Esophagus muscularis mucosa (tissue), 4 donors: ENCODE results near the gene SUGT1. TPM values are rescaled to one million over a fixed set of nuclear protein-coding genes. Genes with fewer than 3 reads are reported as not detected.

Experiments
- DNase-seq: peaks from one replicate; pipeline ENCODE4 v3.0.0-alpha.2; 2017; ENCODE audit errors: extremely low spot score
- H3K27ac ChIP-seq, 4 donors: fragments of 200-600 bp; sonication (generic); replicated peaks in 1 of 4; 1 replicate in 3 of 4; 2 replicates in 1 of 4; pipeline ENCODE4 v1.5.1; 2016 to 2019; ENCODE audit warnings: mild to moderate bottlenecking in 1 of 4
- H3K27me3 ChIP-seq, 4 donors: fragments of 200-600 bp; sonication (generic); one replicate each; pipeline versions ENCODE4 v1.5.1 to v1.6.0; 2016 to 2019
- H3K36me3 ChIP-seq, 4 donors: fragments of 200-600 bp; sonication (generic); one replicate each; pipeline ENCODE4 v1.5.1; 2016 to 2019
- H3K4me1 ChIP-seq, 4 donors: fragments of 200-600 bp; sonication (generic); one replicate each; pipeline ENCODE4 v1.5.1; 2016 to 2019
- H3K4me3 ChIP-seq, 4 donors: fragments of 200-600 bp; sonication (generic); 1 replicate in 2 of 4; 2 replicates in 2 of 4; pipeline ENCODE4 v1.5.1; 2016 to 2019; ENCODE audit warnings: mild to moderate bottlenecking in 4 of 4, moderate library complexity in 1 of 4
- H3K9me3 ChIP-seq, 4 donors: fragments of 200-600 bp; sonication (generic); 1 replicate in 3 of 4; 2 replicates in 1 of 4; pipeline ENCODE4 v1.5.1; 2016 to 2019
- EP300 ChIP-seq: sonication (generic); formaldehyde crosslinking; IDR thresholded peaks from one replicate; pipeline ENCODE4 v1.6.1; 2017; ENCODE audit warnings: antibody characterized with exemption
- POLR2A ChIP-seq: fragments of 450-650 bp; IDR thresholded peaks from one replicate; pipeline ENCODE4 v1.6.1; 2017; ENCODE audit warnings: antibody characterized with exemption, moderate library complexity, mild to moderate bottlenecking, low read depth
- POLR2AphosphoS5 ChIP-seq, 2 donors: sonication (generic); formaldehyde crosslinking; IDR thresholded peaks; one replicate each; pipeline ENCODE4 v1.6.1; 2017; ENCODE audit warnings: antibody characterized with exemption in 2 of 2
- WGBS: methylation state at CpG from one replicate; pipeline ENCODE4 v1.1.5; 2018; 5-methylcytosine and 5-hydroxymethylcytosine counted together
- intact Hi-C: fragments of 100-400 bp; cut with DNase I; formaldehyde crosslinking; loops from one replicate; pipeline ENCODE4 v1.15.1; 2023
- total RNA-seq, 4 donors: library from RNA; depleted of rRNA; stranded (reverse); fragments of >200 nt; gene quantifications; one replicate each; pipeline versions ENCODE4 v1.1.0 to v1.2.1, GENCODE V29; 2016
- TF ChIP-seq, protein P1 (sequence below), 3 experiments: fragments of 200-600 bp in 2 of 3; fragments of 450-650 bp in 1 of 3; sonication (generic) in 2 of 3; IDR thresholded peaks; one replicate each; pipeline ENCODE4 v1.5.1; 2017 to 2019; ENCODE audit warnings: antibody characterized with exemption in 3 of 3, mild to moderate bottlenecking in 2 of 3, moderate library complexity in 1 of 3

The SUGT1 gene
- total RNA-seq, 4 donors from 2014 or later: 28.3 to 41.7 (median 33.3) TPM

GRCh38 chr13:52725302-52725701 lies 72.7 kb downstream of the SUGT1 start:
- no peak overlapping the region for H3K4me3 ChIP-seq
- no peak for DNase-seq
- no peaks in the 10 kb centered on the region for H3K4me1 ChIP-seq
- WGBS: 80% methylated on average over 1 of the region's 1 CpG
- H3K36me3 ChIP-seq: peaks cover 0 to 5% (median 0%) of the 10 kb centered on the region in 4 donors
- no peak for TF ChIP-seq EP300
- H3K27me3 ChIP-seq: peaks cover 0 to 3% (median 0%) of the 10 kb centered on the region in 4 donors
- intact Hi-C loops: no loop called here
- no peak overlapping the region for H3K27ac ChIP-seq
- H3K9me3 ChIP-seq: no peaks in the 10 kb centered on the region

GRCh38 chr13:52726258-52726657 lies 73.6 kb downstream of the SUGT1 start:
- WGBS: 86% methylated on average over 2 of the region's 2 CpGs
- intact Hi-C loops: no loop called here

GRCh38 chr13:52734075-52734623 lies 81.5 kb downstream of the SUGT1 start:
- Histone ChIP-seq H3K9me3 (no peaks in the 10 kb centered on the region), H3K27me3 (peaks cover 4 to 34% (median 15%) of the 10 kb centered on the region in 4 donors), H3K27ac (no peak overlapping the region), H3K4me3 (no peak overlapping the region), H3K4me1 (peaks cover 4 to 11% (median 8%) of the 10 kb centered on the region in 4 donors), H3K36me3 (no peaks in the 10 kb centered on the region)
- 87% methylated on average over 4 of the region's 4 CpGs for WGBS
- no peak for DNase-seq
- TF ChIP-seq POLR2A (no peak), POLR2AphosphoS5 (IDR thresholded peaks at IDR 0.05) (no peak), EP300 (no peak)
- TF ChIP-seq, protein P1, sequence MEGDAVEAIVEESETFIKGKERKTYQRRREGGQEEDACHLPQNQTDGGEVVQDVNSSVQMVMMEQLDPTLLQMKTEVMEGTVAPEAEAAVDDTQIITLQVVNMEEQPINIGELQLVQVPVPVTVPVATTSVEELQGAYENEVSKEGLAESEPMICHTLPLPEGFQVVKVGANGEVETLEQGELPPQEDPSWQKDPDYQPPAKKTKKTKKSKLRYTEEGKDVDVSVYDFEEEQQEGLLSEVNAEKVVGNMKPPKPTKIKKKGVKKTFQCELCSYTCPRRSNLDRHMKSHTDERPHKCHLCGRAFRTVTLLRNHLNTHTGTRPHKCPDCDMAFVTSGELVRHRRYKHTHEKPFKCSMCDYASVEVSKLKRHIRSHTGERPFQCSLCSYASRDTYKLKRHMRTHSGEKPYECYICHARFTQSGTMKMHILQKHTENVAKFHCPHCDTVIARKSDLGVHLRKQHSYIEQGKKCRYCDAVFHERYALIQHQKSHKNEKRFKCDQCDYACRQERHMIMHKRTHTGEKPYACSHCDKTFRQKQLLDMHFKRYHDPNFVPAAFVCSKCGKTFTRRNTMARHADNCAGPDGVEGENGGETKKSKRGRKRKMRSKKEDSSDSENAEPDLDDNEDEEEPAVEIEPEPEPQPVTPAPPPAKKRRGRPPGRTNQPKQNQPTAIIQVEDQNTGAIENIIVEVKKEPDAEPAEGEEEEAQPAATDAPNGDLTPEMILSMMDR (IDR thresholded peaks at IDR 0.05): no peak
- intact Hi-C loops: no loop called here

More at GRCh38 chr13:52726258-52726657, 73.6 kb downstream of the SUGT1 start:
- peaks cover 0 to 3% (median 0%) of the 10 kb centered on the region in 4 donors for H3K27me3 ChIP-seq
- DNase-seq: no peak
- no peak overlapping the region for H3K27ac ChIP-seq
- H3K4me3 ChIP-seq: no peak overlapping the region
- no peaks in the 10 kb centered on the region for H3K36me3 ChIP-seq
- no peaks in the 10 kb centered on the region for H3K9me3 ChIP-seq
- no peaks in the 10 kb centered on the region for H3K4me1 ChIP-seq
- TF ChIP-seq, protein P1 (IDR thresholded peaks at IDR 0.05): no peak
- TF ChIP-seq EP300: no peak
- no peak for TF ChIP-seq POLR2AphosphoS5 (IDR thresholded peaks at IDR 0.05)
- TF ChIP-seq POLR2A: no peak

GRCh38 chr13:52736891-52737290 lies 84.3 kb downstream of the SUGT1 start:
- intact Hi-C loops: no loop called here
- 75% methylated on average over 2 of the region's 2 CpGs for WGBS
- TF ChIP-seq POLR2AphosphoS5 (IDR thresholded peaks at IDR 0.05) (no peak), EP300 (no peak), POLR2A (no peak)
- TF ChIP-seq, protein P1 (IDR thresholded peaks at IDR 0.05): no peak

GRCh38 chr13:52737451-52737850 lies 84.8 kb downstream of the SUGT1 start:
- TF ChIP-seq POLR2AphosphoS5 (IDR thresholded peaks at IDR 0.05) (no peak), POLR2A (no peak), EP300 (no peak)
- TF ChIP-seq, protein P1 (IDR thresholded peaks at IDR 0.05): no peak
- Histone ChIP-seq H3K9me3 (no peaks in the 10 kb centered on the region), H3K4me1 (peaks cover 8 to 15% (median 14%) of the 10 kb centered on the region in 4 donors), H3K27me3 (peaks cover 8 to 55% (median 23%) of the 10 kb centered on the region in 4 donors), H3K4me3 (no peak overlapping the region), H3K36me3 (no peaks in the 10 kb centered on the region), H3K27ac (no peak overlapping the region)
- no peak for DNase-seq
- intact Hi-C loops: no loop called here

More at GRCh38 chr13:52736891-52737290, 84.3 kb downstream of the SUGT1 start:
- Histone ChIP-seq H3K4me3 (no peak overlapping the region), H3K27ac (no peak overlapping the region), H3K36me3 (no peaks in the 10 kb centered on the region), H3K4me1 (peaks cover 8 to 15% (median 14%) of the 10 kb centered on the region in 4 donors), H3K9me3 (no peaks in the 10 kb centered on the region), H3K27me3 (peaks cover 8 to 55% (median 23%) of the 10 kb centered on the region in 4 donors)
- DNase-seq: no peak
